ENCODE data around the gene GUCD1. TPM values are rescaled to one million over a fixed set of nuclear protein-coding genes. Genes with fewer than 3 reads are reported as not detected.

GUCD1 gene
- total RNA-seq, 2 experiments from 2014 or later = 99.7 to 111 TPM

GRCh38 chr22:24591286-24591830 lies 36.4 kb upstream of the GUCD1 start:
- peaks cover 5% of the 10 kb centered on the region for H3K27me3 Mint-ChIP-seq
- CTCF ChIA-PET = no interaction called here
- DNase-seq = no peak
- H3K36me3 Mint-ChIP-seq (ENCODE audit: low read depth) = no peaks in the 10 kb centered on the region
- no peak overlapping the region for H3K27ac Mint-ChIP-seq
- intact Hi-C loops (cut with micrococcal nuclease) = no loop called here
- H3K4me3 Mint-ChIP-seq = no peak overlapping the region
- no peak for ATAC-seq
- H3K4me1 Mint-ChIP-seq (ENCODE audit: low read depth) = peaks cover 5% of the 10 kb centered on the region
- no peaks in the 10 kb centered on the region for H3K9me3 Mint-ChIP-seq
- POLR2A ChIA-PET = no interaction called here
- TF ChIP-seq, protein P1, sequence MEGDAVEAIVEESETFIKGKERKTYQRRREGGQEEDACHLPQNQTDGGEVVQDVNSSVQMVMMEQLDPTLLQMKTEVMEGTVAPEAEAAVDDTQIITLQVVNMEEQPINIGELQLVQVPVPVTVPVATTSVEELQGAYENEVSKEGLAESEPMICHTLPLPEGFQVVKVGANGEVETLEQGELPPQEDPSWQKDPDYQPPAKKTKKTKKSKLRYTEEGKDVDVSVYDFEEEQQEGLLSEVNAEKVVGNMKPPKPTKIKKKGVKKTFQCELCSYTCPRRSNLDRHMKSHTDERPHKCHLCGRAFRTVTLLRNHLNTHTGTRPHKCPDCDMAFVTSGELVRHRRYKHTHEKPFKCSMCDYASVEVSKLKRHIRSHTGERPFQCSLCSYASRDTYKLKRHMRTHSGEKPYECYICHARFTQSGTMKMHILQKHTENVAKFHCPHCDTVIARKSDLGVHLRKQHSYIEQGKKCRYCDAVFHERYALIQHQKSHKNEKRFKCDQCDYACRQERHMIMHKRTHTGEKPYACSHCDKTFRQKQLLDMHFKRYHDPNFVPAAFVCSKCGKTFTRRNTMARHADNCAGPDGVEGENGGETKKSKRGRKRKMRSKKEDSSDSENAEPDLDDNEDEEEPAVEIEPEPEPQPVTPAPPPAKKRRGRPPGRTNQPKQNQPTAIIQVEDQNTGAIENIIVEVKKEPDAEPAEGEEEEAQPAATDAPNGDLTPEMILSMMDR (IDR thresholded peaks at IDR 0.05) = no peak

- ChIA-PET CTCF (no interaction called here), POLR2A (no interaction called here)
- DNase-seq (no peak), ATAC-seq (no peak)
- Mint-ChIP-seq H3K4me1 (ENCODE audit: low read depth) (peaks cover 5% of the 10 kb centered on the region), H3K36me3 (ENCODE audit: low read depth) (no peaks in the 10 kb centered on the region), H3K27ac (no peak overlapping the region), H3K27me3 (peaks cover 5% of the 10 kb centered on the region), H3K9me3 (no peaks in the 10 kb centered on the region), H3K4me3 (no peak overlapping the region)
- intact Hi-C loops (cut with micrococcal nuclease) = no loop called here
- TF ChIP-seq, protein P1 (IDR thresholded peaks at IDR 0.05) = no peak
Measured at GRCh38 chr22:24590596-24591173, 35.7 kb upstream of the GUCD1 start.

GRCh38 chr22:24589518-24590030 lies 34.6 kb upstream of the GUCD1 start:
- Mint-ChIP-seq H3K27me3 (peaks cover 5% of the 10 kb centered on the region), H3K4me3 (no peak overlapping the region), H3K4me1 (ENCODE audit: low read depth) (peaks cover 5% of the 10 kb centered on the region), H3K27ac (no peak overlapping the region), H3K9me3 (no peaks in the 10 kb centered on the region), H3K36me3 (ENCODE audit: low read depth) (no peaks in the 10 kb centered on the region)
- TF ChIP-seq, protein P1 (IDR thresholded peaks at IDR 0.05) = no peak
- no peak for ATAC-seq
- intact Hi-C loops (cut with micrococcal nuclease) = no loop called here
- ChIA-PET POLR2A (no interaction called here), CTCF (no interaction called here)
- no peak for DNase-seq

- intact Hi-C loops (cut with micrococcal nuclease) = no loop called here
- peaks cover 5% of the 10 kb centered on the region for H3K27me3 Mint-ChIP-seq
- ChIA-PET POLR2A (no interaction called here), CTCF (no interaction called here)
- TF ChIP-seq, protein P1 (IDR thresholded peaks at IDR 0.05) = no peak
- ATAC-seq = no peak
- H3K9me3 Mint-ChIP-seq = no peaks in the 10 kb centered on the region
- no peak overlapping the region for H3K4me3 Mint-ChIP-seq
- no peak for DNase-seq
- no peaks in the 10 kb centered on the region for H3K36me3 Mint-ChIP-seq (ENCODE audit: low read depth)
- H3K4me1 Mint-ChIP-seq (ENCODE audit: low read depth) = peaks cover 5% of the 10 kb centered on the region
- no peak overlapping the region for H3K27ac Mint-ChIP-seq
Measured at GRCh38 chr22:24588757-24589481, 34.0 kb upstream of the GUCD1 start.

DNA sequence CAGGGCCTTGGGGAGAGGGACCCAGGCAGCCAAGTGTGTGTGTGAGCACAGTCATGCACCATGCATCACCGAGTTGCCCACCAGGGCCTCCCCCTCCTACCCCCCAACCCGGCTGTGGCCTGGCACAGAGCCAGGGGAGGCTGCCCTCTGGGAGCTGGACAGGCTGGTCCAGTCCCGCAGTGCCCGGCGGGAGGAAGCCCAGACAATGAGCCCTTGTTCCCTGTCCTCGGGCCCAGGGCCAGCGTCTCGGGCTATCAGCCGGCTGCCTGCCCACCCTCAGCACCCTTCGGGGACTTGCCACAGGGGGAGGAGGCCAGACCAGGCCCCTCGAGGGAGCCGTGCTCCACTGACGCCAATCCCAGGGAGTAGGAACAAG lies 33.4 kb upstream of the GUCD1 start:
- H3K27me3 Mint-ChIP-seq = peaks cover 5% of the 10 kb centered on the region
- CTCF ChIA-PET = no interaction called here
- no peak overlapping the region for H3K4me3 Mint-ChIP-seq
- ATAC-seq (no peak), DNase-seq (no peak)
- H3K9me3 Mint-ChIP-seq = no peaks in the 10 kb centered on the region
- TF ChIP-seq, protein P1 (IDR thresholded peaks at IDR 0.05) = no peak
- POLR2A ChIA-PET = interaction anchor here (1.0 kb wide), 1 partner anchor 13 kb away, joined by 3 read pairs; no protein-coding TSS in a partner anchor
- intact Hi-C loops (cut with micrococcal nuclease) = no loop called here
- H3K27ac Mint-ChIP-seq = no peak overlapping the region
- H3K36me3 Mint-ChIP-seq (ENCODE audit: low read depth) = no peaks in the 10 kb centered on the region
- peaks cover 5% of the 10 kb centered on the region for H3K4me1 Mint-ChIP-seq (ENCODE audit: low read depth)

All from activated CD8-positive, alpha-beta T cell treated with anti-CD3 and anti-CD28 coated beads for 36 hours (primary cell).